Activated CD4-positive, alpha-beta T cell treated with anti-CD3 and anti-CD28 coated beads for 48 hours (primary cell): ENCODE data around the gene SULT2A1.
"Not testable (repeated sequence)": the region's sequence is repeated elsewhere in the genome, so short reads cannot be mapped to it uniquely, and the experiment has no call there.

Source experiments
- DNase-seq: peaks from one replicate; pipeline ENCODE4 v3.0.0-alpha.2; 2020

Gene SULT2A1

DNA sequence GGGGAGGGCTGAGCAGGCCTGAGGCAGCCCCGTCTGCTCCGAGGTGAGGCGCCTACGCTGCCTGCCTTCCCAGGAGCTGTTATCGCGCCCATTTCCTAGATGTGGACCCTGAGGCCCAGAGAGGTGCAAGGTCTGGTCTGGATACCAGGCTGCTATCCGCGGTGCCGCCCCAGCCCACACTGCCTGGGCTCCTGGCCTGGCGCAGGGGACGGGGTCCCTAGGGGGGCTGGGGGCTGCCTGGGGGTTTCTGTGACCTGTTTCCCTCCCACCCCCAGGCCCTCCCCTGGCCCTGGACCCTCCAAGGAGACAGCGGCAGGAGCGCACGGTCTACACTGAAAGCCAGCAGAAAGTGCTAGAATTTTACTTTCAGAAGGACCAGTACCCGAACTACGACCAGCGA, 26.3 kb downstream of the SULT2A1 start:
- DNase-seq = not testable (repeated sequence)

DNA sequence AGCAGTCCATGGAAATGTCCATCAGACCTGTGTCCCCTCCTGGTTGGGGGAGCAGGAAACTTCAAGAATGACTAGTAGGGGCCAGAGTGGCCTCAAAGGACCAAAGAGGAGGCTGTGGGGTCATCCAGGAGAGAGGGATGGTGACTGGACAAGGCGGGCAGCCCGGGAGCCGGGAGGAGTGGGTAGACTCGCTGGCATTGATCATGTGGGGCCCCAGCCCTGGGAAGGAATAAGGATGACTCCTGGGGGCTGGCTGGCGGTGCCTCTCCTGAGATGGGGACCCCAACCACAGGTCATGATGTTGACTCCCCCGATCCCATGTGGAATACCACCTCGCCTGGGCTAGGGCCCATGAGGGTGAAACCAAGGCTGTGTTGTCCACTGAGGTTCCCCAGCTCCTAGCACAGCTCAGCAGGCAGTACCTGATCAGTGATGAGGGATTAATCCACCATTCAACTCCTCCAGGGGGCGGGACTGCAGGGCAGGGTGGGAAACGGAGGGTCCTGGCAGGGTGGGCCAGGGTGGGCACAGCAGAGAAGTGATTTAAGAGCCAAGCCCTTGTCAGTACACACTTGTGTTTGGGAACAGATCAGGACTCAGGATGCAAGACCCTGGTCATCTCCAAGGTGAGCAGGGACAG, 27.3 kb downstream of the SULT2A1 start, which contains the start of gene TPRX2:
Gene TPRX2, plus strand, starts transcription at position 590 of the 640 bp plus-strand sequence. Its CDS starts 12 bp downstream, at position 602.
- not testable (repeated sequence) for DNase-seq

DNA sequence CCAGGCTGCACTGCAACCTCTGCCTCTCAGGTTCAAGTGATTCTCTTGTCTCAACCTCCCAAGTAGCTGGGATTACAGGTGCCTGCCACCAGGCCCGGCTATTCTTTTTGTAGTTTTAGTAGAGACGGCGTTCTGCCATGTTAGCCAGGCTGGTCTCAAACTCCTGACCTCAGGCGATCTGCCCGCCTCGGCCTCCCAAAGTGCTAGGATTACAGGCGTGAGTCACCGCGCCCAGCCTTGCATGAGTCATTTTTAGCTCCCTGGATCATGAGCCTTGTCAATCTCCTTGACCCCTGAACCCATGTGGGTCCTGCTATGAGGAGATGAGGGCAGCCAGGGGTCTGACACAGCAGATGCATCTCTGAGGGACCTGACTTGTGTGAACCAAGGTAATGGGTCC, 27.9 kb downstream of the SULT2A1 start:
- DNase-seq = not testable (repeated sequence)

DNA sequence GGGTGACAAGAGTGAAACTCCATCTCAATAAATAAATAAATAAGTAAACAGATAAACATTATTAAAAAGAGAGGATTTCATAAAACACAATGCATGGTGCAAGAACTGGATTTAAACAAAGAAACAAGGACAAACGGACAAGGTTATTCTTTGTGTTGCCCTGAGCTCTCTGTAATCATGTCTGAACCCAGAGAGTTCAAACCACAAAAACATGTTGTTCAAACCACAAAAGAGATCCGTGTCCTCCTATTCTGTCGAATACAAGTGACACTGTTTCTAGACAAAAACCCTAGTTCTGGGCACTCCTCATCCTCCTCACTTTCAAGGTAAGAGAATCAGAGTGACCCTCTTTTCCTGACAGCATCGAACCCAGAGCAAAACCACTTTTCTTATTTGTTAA, 31.7 kb downstream of the SULT2A1 start:
- DNase-seq = no peak

DNA sequence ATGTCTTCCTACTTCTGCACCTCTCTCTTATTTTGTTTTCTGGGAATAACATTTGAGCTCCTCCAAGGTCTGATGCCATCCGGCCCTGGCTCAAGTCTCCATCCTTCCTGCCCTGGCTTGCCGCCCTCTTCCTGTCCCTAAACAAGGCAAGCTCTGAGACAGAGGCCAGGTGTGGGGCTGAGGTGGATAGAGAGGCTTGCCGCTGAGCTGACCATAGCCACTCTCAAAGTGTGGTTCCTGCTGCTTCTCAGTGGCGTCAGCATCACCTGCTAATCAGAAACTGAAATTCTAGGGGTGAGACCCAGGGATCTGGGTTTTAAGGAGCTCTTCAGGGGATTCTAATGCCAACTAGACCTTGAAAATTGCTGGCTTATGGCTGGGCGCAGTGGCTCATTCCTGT, 33.1 kb downstream of the SULT2A1 start:
- no peak for DNase-seq

DNA sequence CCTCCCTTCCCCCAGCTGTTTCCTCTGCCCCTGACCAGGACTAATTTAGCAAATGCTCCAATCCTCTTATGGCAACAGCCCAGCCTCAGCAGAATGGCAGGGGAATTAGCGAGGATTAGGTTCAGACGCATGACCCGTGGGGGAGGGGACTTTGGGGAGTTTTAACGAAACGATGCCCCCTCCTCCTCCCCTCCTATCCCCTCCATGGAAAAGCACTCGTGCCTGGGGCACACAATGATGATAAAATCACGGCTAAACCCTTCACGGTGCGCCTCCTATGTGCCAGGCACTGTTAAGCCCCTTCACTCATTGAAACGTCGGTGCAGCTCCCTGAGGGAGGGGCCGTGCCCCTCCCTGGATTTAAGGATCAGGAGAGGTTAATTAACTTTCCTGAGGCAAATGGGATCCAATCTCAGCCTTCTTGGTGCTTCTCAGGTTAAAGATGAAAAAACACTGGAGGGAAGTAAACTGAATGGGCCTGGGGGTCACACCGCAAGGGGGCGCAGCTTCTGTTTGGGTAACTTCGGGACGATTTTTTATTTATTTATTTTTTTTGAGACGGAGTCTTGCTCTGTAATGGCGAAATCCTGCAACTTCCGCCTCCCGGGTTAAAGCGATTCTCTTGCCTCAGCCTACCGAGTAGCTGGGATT, 37.2 kb downstream of the SULT2A1 start:
- peak; percentile 74 for DNase-seq

DNA sequence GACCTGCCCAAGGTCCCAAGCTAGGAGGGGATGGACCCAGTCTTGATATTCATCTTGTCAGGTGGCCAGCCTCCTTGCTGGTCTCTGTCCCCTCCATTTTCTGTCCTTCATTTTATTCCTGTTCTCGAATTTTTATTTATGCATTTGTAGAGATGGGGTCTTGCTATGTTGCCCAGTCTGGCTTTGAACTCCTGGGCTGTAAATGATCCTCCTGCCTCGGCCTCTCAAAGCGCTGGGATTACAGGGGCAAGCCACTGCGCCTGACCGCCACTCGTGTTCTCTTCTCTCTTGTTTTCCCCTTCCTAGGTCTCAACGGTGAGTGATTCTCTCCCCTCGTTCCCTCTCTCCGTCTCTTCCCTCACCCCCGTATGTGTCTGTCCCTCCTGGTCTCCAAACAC, 37.7 kb downstream of the SULT2A1 start:
- no peak for DNase-seq

DNA sequence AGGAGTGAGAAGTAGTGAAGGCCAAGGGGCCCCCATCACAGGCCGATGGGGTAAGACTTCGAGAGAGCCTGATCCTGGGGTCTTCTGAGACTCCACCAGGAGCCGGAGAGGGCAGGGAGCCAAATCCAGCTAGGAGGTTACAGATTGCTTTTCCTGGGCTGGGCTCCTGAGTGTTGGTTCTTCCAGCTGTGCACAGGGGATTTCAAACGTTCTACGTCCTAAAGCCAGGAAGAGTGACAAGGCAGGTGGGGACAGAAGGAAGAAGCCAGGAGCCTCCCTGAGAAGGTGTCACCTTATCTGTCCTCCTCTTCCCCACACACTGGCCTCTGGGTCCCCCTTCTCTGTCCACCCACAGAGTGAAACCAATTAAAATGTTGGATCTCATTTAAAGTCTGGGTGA, 43.2 kb downstream of the SULT2A1 start:
- no peak for DNase-seq

DNA sequence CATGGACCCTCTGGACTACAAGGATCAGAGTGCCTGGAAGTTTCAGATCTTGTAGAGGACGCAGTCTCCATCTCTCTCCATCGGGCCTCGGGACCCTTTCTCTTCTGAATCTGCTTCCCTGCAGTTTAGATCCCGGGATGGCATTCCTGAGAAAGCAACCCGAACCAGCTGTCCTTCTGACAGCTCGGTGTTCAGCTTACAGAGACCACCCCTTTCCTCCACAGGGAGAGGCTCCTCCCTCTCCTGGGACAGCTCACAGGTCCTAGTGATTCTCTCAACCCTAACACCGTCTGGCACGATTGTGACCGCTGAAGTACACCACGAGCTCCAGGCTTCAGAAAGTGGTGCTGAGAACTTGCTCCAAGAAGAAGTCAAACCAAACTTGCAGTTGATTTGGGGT, 46.2 kb downstream of the SULT2A1 start:
- DNase-seq = no peak

DNA sequence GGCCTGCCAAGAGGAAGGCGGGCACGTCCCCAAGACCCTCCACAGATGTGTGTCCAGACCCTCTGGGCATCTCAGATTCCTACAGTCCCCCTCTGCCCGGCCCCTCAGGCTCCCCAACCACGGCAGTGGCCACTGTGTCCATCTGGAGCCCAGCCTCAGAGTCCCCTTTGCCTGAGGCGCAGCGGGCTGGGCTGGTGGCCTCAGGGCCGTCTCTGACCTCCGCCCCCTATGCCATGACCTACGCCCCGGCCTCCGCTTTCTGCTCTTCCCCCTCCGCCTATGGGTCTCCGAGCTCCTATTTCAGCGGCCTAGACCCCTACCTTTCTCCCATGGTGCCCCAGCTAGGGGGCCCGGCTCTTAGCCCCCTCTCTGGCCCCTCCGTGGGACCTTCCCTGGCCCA, 46.7 kb downstream of the SULT2A1 start:
- DNase-seq = no peak

DNA sequence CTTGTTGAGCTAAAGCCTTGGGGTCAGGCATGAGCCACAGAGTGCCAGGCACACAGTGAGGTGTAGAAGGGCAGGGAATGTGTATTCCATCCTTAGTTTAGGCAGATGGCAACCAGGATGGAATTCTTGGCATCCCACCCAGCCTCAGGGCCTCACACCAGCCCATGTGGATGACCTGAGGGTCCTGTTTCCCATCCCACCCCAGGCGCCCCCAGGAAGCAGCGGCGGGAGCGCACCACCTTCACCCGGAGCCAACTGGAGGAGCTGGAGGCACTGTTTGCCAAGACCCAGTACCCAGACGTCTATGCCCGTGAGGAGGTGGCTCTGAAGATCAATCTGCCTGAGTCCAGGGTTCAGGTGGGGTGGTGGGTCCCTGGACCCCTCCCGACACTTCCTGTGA, 50.1 kb downstream of the SULT2A1 start:
- no peak for DNase-seq

DNA sequence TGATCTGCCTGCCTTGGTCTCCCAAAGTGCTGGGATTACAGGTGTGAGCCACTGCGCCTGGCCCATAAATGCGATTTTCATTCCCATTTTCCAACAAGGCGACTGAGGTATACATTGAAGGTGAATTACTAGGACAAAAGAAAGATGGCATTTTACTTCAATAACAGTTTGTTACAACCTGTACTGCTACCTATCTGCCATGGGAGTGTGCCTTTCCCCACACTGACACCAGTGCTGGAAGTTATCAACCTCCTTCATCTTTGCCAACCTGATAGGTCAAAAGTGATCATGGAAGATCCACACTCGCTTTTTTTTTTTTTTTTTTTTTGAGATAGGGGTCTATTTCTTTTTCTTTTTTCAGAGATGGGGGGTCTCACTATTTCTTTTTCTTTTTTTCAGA, 53.4 kb downstream of the SULT2A1 start:
- DNase-seq = no peak

DNA sequence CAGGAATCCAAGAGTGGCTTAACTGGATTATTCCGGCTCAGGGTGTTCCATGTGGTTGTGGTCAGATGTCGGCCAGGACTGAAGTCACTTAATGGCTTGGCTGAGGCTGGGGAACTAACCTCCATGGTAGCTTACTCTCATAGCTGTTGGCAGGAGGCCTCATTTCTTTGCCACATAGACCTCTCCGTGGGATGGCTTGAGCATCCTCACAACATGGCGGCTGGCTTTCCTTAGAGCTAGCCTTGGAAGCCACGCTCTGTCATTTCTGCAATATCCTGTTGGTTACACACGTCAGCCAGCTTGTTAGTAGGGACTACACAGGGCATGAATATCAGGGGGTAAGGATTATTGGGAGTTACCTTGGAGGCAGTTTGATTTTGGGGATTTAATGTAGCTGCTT, 59.3 kb downstream of the SULT2A1 start:
- no peak for DNase-seq

DNA sequence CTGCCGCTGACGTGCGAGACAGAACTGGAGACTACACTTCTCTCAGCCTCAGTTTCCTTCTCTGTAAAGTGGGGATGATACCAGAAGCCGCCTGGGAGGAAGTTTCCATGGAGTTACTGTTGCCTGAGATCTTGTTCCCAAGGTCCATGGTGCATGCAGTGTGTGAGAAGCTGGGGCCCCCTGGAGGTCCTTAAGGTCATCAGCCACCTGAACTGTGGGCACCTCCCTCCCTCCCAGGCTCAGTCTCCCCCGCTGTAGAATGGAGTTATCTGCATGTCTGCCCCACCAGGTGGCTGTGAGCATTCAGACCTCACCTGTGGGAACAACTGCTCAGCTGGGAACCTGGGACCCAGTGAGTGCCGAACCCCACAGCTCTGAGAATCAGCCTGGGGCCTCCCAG, 61.7 kb downstream of the SULT2A1 start:
- no peak for DNase-seq

DNA sequence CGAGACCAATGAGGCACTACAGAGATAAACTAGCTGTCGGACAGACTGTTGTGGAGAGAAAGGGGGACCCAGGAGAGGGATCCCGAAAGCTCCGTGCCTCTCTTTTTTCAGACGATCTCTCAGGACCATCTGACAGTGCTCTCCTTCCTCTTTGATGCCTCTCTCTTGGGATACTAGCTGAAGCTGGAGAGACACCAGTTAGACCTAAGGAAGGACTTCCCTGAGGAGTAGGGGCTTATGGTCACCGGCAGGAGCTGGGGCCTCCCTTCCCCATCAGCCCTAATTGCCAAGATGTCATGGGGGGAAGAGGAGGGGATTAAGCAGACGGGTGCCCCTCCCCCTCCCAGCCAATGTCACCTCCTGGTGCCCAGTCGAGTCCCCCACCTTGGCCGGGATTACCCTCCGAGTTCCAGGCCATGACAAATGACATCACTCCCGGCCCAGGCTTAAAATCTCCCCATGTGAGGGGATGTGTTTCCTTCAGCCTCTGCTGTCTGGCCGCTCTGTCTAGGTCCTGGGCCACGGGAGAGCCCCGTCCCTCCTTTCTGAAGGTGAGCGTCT, 64.6 kb downstream of the SULT2A1 start, which contains the start of gene CRX:
Gene CRX, plus strand, starts transcription at position 478 of the 561 bp plus-strand sequence. CDS start 12,507 bp downstream, outside the sequence.
- no peak for DNase-seq
